ENCODE data around the gene ARHGAP15.

Gene ARHGAP15

GRCh38 chr2:143163499-143163898, 34.3 kb downstream of the ARHGAP15 start:
- no peaks in the 10 kb centered on the region; the same call in 1 of the 2 replicates for H3K4me1 ChIP-seq
- no peaks in the 10 kb centered on the region for H3K9me3 ChIP-seq
- TF ChIP-seq CTCF (IDR thresholded peaks at IDR 0.05; ENCODE audit: low read depth, low read length), result no peak
- no peaks in the 10 kb centered on the region for H3K27me3 ChIP-seq
- no peak for DNase-seq
- H3K36me3 ChIP-seq, result no peaks in the 10 kb centered on the region
- H3K4me3 ChIP-seq (ENCODE audit: low read depth, low read length), result no peak overlapping the region

GRCh38 chr2:143165291-143165690, 36.1 kb downstream of the ARHGAP15 start:
- H3K27me3 ChIP-seq, result no peaks in the 10 kb centered on the region
- H3K36me3 ChIP-seq, result no peaks in the 10 kb centered on the region
- H3K4me3 ChIP-seq (ENCODE audit: low read depth, low read length), result no peak overlapping the region
- no peak for DNase-seq
- H3K9me3 ChIP-seq, result no peaks in the 10 kb centered on the region
- no peaks in the 10 kb centered on the region for H3K4me1 ChIP-seq
- no peak for TF ChIP-seq CTCF (IDR thresholded peaks at IDR 0.05; ENCODE audit: low read depth, low read length)

GRCh38 chr2:143169105-143169504, 39.9 kb downstream of the ARHGAP15 start:
- Histone ChIP-seq H3K27me3 (no peaks in the 10 kb centered on the region), H3K36me3 (no peaks in the 10 kb centered on the region)

GRCh38 chr2:143171817-143172216, 42.6 kb downstream of the ARHGAP15 start:
- TF ChIP-seq CTCF (IDR thresholded peaks at IDR 0.05; ENCODE audit: low read depth, low read length), result peak; percentile 55

More at GRCh38 chr2:143169105-143169504, 39.9 kb downstream of the ARHGAP15 start:
- Histone ChIP-seq H3K4me1 (no peaks in the 10 kb centered on the region), H3K9me3 (no peaks in the 10 kb centered on the region), H3K4me3 (ENCODE audit: low read depth, low read length) (no peak overlapping the region)
- DNase-seq, result no peak
- TF ChIP-seq CTCF (IDR thresholded peaks at IDR 0.05; ENCODE audit: low read depth, low read length), result no peak

GRCh38 chr2:143175438-143175837, 46.2 kb downstream of the ARHGAP15 start:
- no peaks in the 10 kb centered on the region for H3K36me3 ChIP-seq
- H3K4me1 ChIP-seq, result no peaks in the 10 kb centered on the region
- H3K4me3 ChIP-seq (ENCODE audit: low read depth, low read length), result no peak overlapping the region
- DNase-seq, result no peak
- no peaks in the 10 kb centered on the region for H3K9me3 ChIP-seq
- H3K27me3 ChIP-seq, result no peaks in the 10 kb centered on the region
- no peak for TF ChIP-seq CTCF (IDR thresholded peaks at IDR 0.05; ENCODE audit: low read depth, low read length)

More at GRCh38 chr2:143171817-143172216, 42.6 kb downstream of the ARHGAP15 start:
- H3K9me3 ChIP-seq, result no peaks in the 10 kb centered on the region
- H3K36me3 ChIP-seq, result no peaks in the 10 kb centered on the region
- no peak overlapping the region for H3K4me3 ChIP-seq (ENCODE audit: low read depth, low read length)
- H3K4me1 ChIP-seq, result no peaks in the 10 kb centered on the region
- DNase-seq, result no peak
- no peaks in the 10 kb centered on the region for H3K27me3 ChIP-seq

- H3K4me1 ChIP-seq, result no peaks in the 10 kb centered on the region
- no peaks in the 10 kb centered on the region for H3K9me3 ChIP-seq
- no peaks in the 10 kb centered on the region for H3K36me3 ChIP-seq
- no peak for TF ChIP-seq CTCF (IDR thresholded peaks at IDR 0.05; ENCODE audit: low read depth, low read length)
- no peaks in the 10 kb centered on the region for H3K27me3 ChIP-seq
- no peak for DNase-seq
- H3K4me3 ChIP-seq (ENCODE audit: low read depth, low read length), result no peak overlapping the region
Observed at GRCh38 chr2:143176606-143177005, 47.4 kb downstream of the ARHGAP15 start.
